Neural cell (in vitro differentiated cells): ENCODE measurements around the gene SLFNL1. TPM values are rescaled to one million over a fixed set of nuclear protein-coding genes. Genes with fewer than 3 reads are reported as not detected.

Source experiments
- H2AFZ ChIP-seq: fragments of 200-600, 300-800 bp; sonication (generic), shearing (Covaris generic); 2 replicates; pipeline ENCODE4 v1.6.0; 2014; ENCODE audit warnings: low read depth, mild to moderate bottlenecking, antibody characterized with exemption, low read length, moderate library complexity
- H3F3A ChIP-seq: fragments of 200-600 bp; shearing (Covaris generic); 2 replicates; pipeline ENCODE4 v1.6.1; 2016; ENCODE audit warnings: mild to moderate bottlenecking, moderate library complexity, mixed read lengths, antibody characterized with exemption, low read length; ENCODE audit not compliant: insufficient read depth, poor library complexity, severe bottlenecking
- H3K27ac ChIP-seq: fragments of 200-600, 300-800 bp; sonication (generic), shearing (Covaris generic); 2 replicates; pipeline ENCODE4 v1.5.1; 2014; ENCODE audit warnings: mild to moderate bottlenecking, low read length, moderate library complexity
- H3K27me3 ChIP-seq: fragments of 300-800, 200-600 bp; sonication (generic), shearing (Covaris generic); 2 replicates; pipeline ENCODE4 v1.6.0; 2014; ENCODE audit warnings: mild to moderate bottlenecking, low read depth, low read length, moderate library complexity; ENCODE audit not compliant: insufficient read depth
- H3K36me3 ChIP-seq: fragments of 300-800, 200-600 bp; sonication (generic), shearing (Covaris generic); 2 replicates; pipeline ENCODE4 v1.5.1; 2014; ENCODE audit warnings: mild to moderate bottlenecking, antibody characterized with exemption, low read length, moderate library complexity; ENCODE audit not compliant: insufficient read depth
- H3K4me2 ChIP-seq: fragments of 300-800, 200-600 bp; sonication (generic), shearing (Covaris generic); 2 replicates; pipeline ENCODE4 v1.6.0; 2014; ENCODE audit warnings: mild to moderate bottlenecking, low read length
- H3K4me3 ChIP-seq: fragments of 300-800, 200-600 bp; sonication (generic), shearing (Covaris generic); 2 replicates; pipeline ENCODE4 v1.5.1; 2014; ENCODE audit warnings: mild to moderate bottlenecking, low read length, moderate library complexity
- H3K79me2 ChIP-seq: fragments of 200-600 bp; shearing (Covaris generic); replicated peaks from 2 replicates; pipeline ENCODE4 v1.6.0; 2014; ENCODE audit warnings: mild to moderate bottlenecking, low read length, moderate library complexity; ENCODE audit not compliant: insufficient read depth
- H3K9ac ChIP-seq: fragments of 300-800, 200-600 bp; sonication (generic), shearing (Covaris generic); 2 replicates; pipeline ENCODE4 v1.6.1; 2016; ENCODE audit warnings: mild to moderate bottlenecking, low read length, mixed read lengths
- H3K9me2 ChIP-seq: fragments of 200-600 bp; shearing (Covaris generic); 2 replicates; pipeline ENCODE4 v1.6.1; 2016; ENCODE audit warnings: mild to moderate bottlenecking, low read length, mixed read lengths; ENCODE audit not compliant: insufficient read depth
- H3K9me3 ChIP-seq: fragments of 200-600, 300-800 bp; sonication (generic), shearing (Covaris generic); 2 replicates; pipeline ENCODE4 v1.6.1; 2016; ENCODE audit warnings: mild to moderate bottlenecking, mixed run types, low read length, moderate library complexity, mixed read lengths
- H4K20me1 ChIP-seq: fragments of 200-600 bp; shearing (Covaris generic); 2 replicates; pipeline ENCODE4 v1.6.1; 2016; ENCODE audit warnings: mild to moderate bottlenecking, mixed run types; ENCODE audit not compliant: insufficient read depth
- EP300 ChIP-seq: fragments of 450-650 bp; conservative IDR thresholded peaks from 2 replicates; pipeline ENCODE4 v1.6.1; 2014; ENCODE audit warnings: antibody characterized with exemption, mild to moderate bottlenecking, moderate library complexity; ENCODE audit not compliant: poor library complexity, severe bottlenecking
- EZH2 ChIP-seq: fragments of 200-600, 300-800 bp; shearing (Covaris generic), sonication (generic); IDR thresholded peaks from 2 replicates; pipeline ENCODE4 v1.6.1; 2014; ENCODE audit warnings: antibody characterized with exemption, low read length, borderline replicate concordance, mild to moderate bottlenecking; ENCODE audit not compliant: insufficient read depth, poor library complexity, severe bottlenecking
- MXI1 ChIP-seq: fragments of 450-650 bp; conservative IDR thresholded peaks from 2 replicates; pipeline ENCODE4 v1.6.1; 2014; ENCODE audit warnings: antibody characterized with exemption, mild to moderate bottlenecking; ENCODE audit not compliant: poor library complexity, severe bottlenecking
- POLR2AphosphoS5 ChIP-seq: IDR thresholded peaks from 2 replicates; pipeline ENCODE4 v1.6.1; 2012
- RAD21 ChIP-seq: fragments of 450-650 bp; conservative IDR thresholded peaks from 2 replicates; pipeline ENCODE4 v1.6.1; 2014; ENCODE audit warnings: antibody characterized with exemption, mild to moderate bottlenecking, moderate library complexity
- REST ChIP-seq: IDR thresholded peaks from 2 replicates; pipeline ENCODE4 v1.6.1; 2012; ENCODE audit warnings: borderline replicate concordance
- SMC3 ChIP-seq: fragments of 450-650 bp; conservative IDR thresholded peaks from 2 replicates; pipeline ENCODE4 v1.6.1; 2014; ENCODE audit warnings: antibody characterized with exemption, mild to moderate bottlenecking, moderate library complexity; ENCODE audit not compliant: poor library complexity
- TAF1 ChIP-seq: IDR thresholded peaks from 2 replicates; pipeline ENCODE4 v1.6.1; 2012; ENCODE audit warnings: low read depth
- polyA plus RNA-seq: library from polyadenylated mRNA; depleted of rRNA; stranded (reverse); fragments of >200 nt; gene quantifications from 2 replicates; pipeline ENCODE4 v1.2.3, GENCODE V29; 2014
- TF ChIP-seq, protein P1 (sequence below): fragments of 450-650 bp; IDR thresholded peaks from 2 replicates; pipeline ENCODE4 v1.5.1; 2014; ENCODE audit warnings: antibody characterized with exemption, mild to moderate bottlenecking, moderate library complexity; ENCODE audit not compliant: poor library complexity, severe bottlenecking

The SLFNL1 gene
- polyA plus RNA-seq, 1 donor from 2014 or later, result 0.26 TPM

GRCh38 chr1:40989066-40989465, 32.5 kb downstream of the SLFNL1 start:
- H2AFZ ChIP-seq, result no peak overlapping the region
- no peaks in the 10 kb centered on the region for H3F3A ChIP-seq
- H3K36me3 ChIP-seq, result peaks cover 13% of the 10 kb centered on the region
- no peak overlapping the region for H3K9ac ChIP-seq
- TF ChIP-seq POLR2AphosphoS5 (no peak), REST (no peak), RAD21 (no peak), MXI1 (no peak), EP300 (no peak), TAF1 (no peak), EZH2 (no peak), SMC3 (no peak)
- TF ChIP-seq, protein P1, sequence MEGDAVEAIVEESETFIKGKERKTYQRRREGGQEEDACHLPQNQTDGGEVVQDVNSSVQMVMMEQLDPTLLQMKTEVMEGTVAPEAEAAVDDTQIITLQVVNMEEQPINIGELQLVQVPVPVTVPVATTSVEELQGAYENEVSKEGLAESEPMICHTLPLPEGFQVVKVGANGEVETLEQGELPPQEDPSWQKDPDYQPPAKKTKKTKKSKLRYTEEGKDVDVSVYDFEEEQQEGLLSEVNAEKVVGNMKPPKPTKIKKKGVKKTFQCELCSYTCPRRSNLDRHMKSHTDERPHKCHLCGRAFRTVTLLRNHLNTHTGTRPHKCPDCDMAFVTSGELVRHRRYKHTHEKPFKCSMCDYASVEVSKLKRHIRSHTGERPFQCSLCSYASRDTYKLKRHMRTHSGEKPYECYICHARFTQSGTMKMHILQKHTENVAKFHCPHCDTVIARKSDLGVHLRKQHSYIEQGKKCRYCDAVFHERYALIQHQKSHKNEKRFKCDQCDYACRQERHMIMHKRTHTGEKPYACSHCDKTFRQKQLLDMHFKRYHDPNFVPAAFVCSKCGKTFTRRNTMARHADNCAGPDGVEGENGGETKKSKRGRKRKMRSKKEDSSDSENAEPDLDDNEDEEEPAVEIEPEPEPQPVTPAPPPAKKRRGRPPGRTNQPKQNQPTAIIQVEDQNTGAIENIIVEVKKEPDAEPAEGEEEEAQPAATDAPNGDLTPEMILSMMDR, result no peak
- no peak overlapping the region for H3K4me3 ChIP-seq
- H3K27ac ChIP-seq, result no peak overlapping the region
- H3K9me3 ChIP-seq, result no peaks in the 10 kb centered on the region
- H3K9me2 ChIP-seq, result no peaks in the 10 kb centered on the region
- no peaks in the 10 kb centered on the region for H4K20me1 ChIP-seq
- no peak overlapping the region for H3K4me2 ChIP-seq
- no peaks in the 10 kb centered on the region for H3K79me2 ChIP-seq
- H3K27me3 ChIP-seq, result no peaks in the 10 kb centered on the region

GRCh38 chr1:40988280-40988679, 33.2 kb downstream of the SLFNL1 start:
- Histone ChIP-seq H3K4me3 (no peak overlapping the region), H3F3A (no peaks in the 10 kb centered on the region), H4K20me1 (no peaks in the 10 kb centered on the region), H3K9me2 (no peaks in the 10 kb centered on the region), H2AFZ (no peak overlapping the region), H3K27ac (no peak overlapping the region), H3K4me2 (no peak overlapping the region), H3K79me2 (peaks cover 1% of the 10 kb centered on the region), H3K9ac (no peak overlapping the region), H3K36me3 (peaks cover 13% of the 10 kb centered on the region), H3K9me3 (no peaks in the 10 kb centered on the region), H3K27me3 (no peaks in the 10 kb centered on the region)
- TF ChIP-seq EZH2, result no peak
- TF ChIP-seq, protein P1, result no peak
